GM12878 (cell line): Measurements from ENCODE around the gene CD48. TPM values are rescaled to one million over a fixed set of nuclear protein-coding genes. Genes with fewer than 3 reads are reported as not detected.

Experiments used
- ATAC-seq: fragments of 200-7000 bp; cut with Tn5 transposase; 3 replicates; pipeline ENCODE4 v1.9.1; 2020; ENCODE audit warnings: mild to moderate bottlenecking, moderate library complexity
- BruUV-seq: library from RNA; stranded (reverse); fragments of 400-500 nt; replicated peaks from 2 replicates; lab custom pipeline; 2021; lab: Mats Ljungman, UMichigan
- CTCF ChIA-PET: fragments of 300-600 bp; sonication (Branson Sonifier 250); formaldehyde crosslinking; extraction: SDS; loops from one replicate; lab custom pipeline; 2021; ENCODE audit warnings: inconsistent platforms; lab: Yijun Ruan, JAX
- POLR2A ChIA-PET: fragments of 350-600 bp; formaldehyde crosslinking; extraction: SDS; loops from one replicate; lab custom pipeline; 2021; ENCODE audit warnings: inconsistent platforms; lab: Charles Lee
- RAD21 ChIA-PET: fragments of 300-600 bp; sonication (Branson Sonifier 250); formaldehyde crosslinking; loops from one replicate; lab custom pipeline; 2023; ENCODE audit warnings: antibody characterized with exemption; ENCODE audit not compliant: unreplicated experiment; lab: Charles Lee
- SMC1A ChIA-PET: fragments of 300-600 bp; sonication (Branson Sonifier 250); formaldehyde crosslinking; loops from one replicate; lab custom pipeline; 2023; ENCODE audit not compliant: unreplicated experiment, uncharacterized antibody; lab: Charles Lee
- DNase-seq: peaks from one replicate; pipeline ENCODE4 v3.0.0-alpha.2; 2011; ENCODE audit warnings: low read depth, low spot score
- FAIRE-seq: peaks from 3 replicates; lab custom pipeline; 2011; peaks lifted over from hg19 to GRCh38; lab: Jason Lieb, UNC
- H2AFZ ChIP-seq: 2 replicates; pipeline ENCODE4 v1.6.0; 2011; ENCODE audit warnings: low read depth, low read length, control low read depth; ENCODE audit not compliant: control insufficient read depth
- H3K27ac ChIP-seq: 2 replicates; pipeline ENCODE4 v1.5.1; 2011; ENCODE audit warnings: control low read depth; ENCODE audit not compliant: control insufficient read depth, insufficient read depth
- H3K27me3 ChIP-seq, 2 experiments: replicated peaks in 1 of 2; 2 replicates each; pipeline versions ENCODE4 v1.6.0 to v1.6.1; 2011; ENCODE audit warnings: low read length in 1 of 2; ENCODE audit not compliant: control insufficient read depth in 2 of 2, insufficient read depth in 2 of 2
- H3K36me3 ChIP-seq, 2 experiments: 2 replicates each; pipeline ENCODE4 v1.5.1; 2011; ENCODE audit warnings: low read length in 1 of 2; ENCODE audit not compliant: control insufficient read depth in 2 of 2, insufficient read depth in 2 of 2
- H3K4me1 ChIP-seq: 2 replicates; pipeline ENCODE4 v1.6.1; 2011; ENCODE audit warnings: mild to moderate bottlenecking, low read length, moderate library complexity, mixed read lengths; ENCODE audit not compliant: control insufficient read depth, insufficient read depth
- H3K4me2 ChIP-seq: 2 replicates; pipeline ENCODE4 v1.6.0; 2011; ENCODE audit warnings: control low read depth; ENCODE audit not compliant: control insufficient read depth, insufficient read depth
- H3K4me3 ChIP-seq: fragments of 200-600 bp; sonication (generic); 2 replicates; pipeline ENCODE4 v1.5.1; 2016
- H3K79me2 ChIP-seq: 2 replicates; pipeline ENCODE4 v1.6.0; 2011; ENCODE audit warnings: low read length; ENCODE audit not compliant: control insufficient read depth, insufficient read depth
- H3K9ac ChIP-seq: 2 replicates; pipeline ENCODE4 v1.8.0; 2011; ENCODE audit warnings: low read length, control low read depth, mixed read lengths; ENCODE audit not compliant: control insufficient read depth, insufficient read depth
- H3K9me3 ChIP-seq: replicated peaks from 3 replicates; pipeline ENCODE4 v1.5.1; 2011; ENCODE audit warnings: mild to moderate bottlenecking, low read length; ENCODE audit not compliant: control insufficient read depth, insufficient read depth
- H4K20me1 ChIP-seq: 2 replicates; pipeline ENCODE4 v1.6.0; 2011; ENCODE audit not compliant: control insufficient read depth, insufficient read depth
- CREB1 ChIP-seq: IDR thresholded peaks from 2 replicates; pipeline ENCODE4 v1.6.1; 2012; ENCODE audit warnings: low read depth, mild to moderate bottlenecking, inconsistent platforms
- CREM ChIP-seq: IDR thresholded peaks from 2 replicates; pipeline ENCODE4 v1.6.1; 2014; ENCODE audit warnings: antibody characterized with exemption, low read depth
- EED ChIP-seq: sonication (generic); IDR thresholded peaks from 2 replicates; pipeline ENCODE4 v1.6.1; 2016; ENCODE audit warnings: antibody characterized with exemption, low read depth
- EP300 ChIP-seq, 2 experiments: fragments of 150-350 bp in 1 of 2; IDR thresholded peaks; 2 replicates each; pipeline ENCODE4 v1.6.1; 2011 to 2012; ENCODE audit warnings: low read depth in 2 of 2, low read length in 2 of 2, borderline replicate concordance in 1 of 2, improper control_type of control experiment in 1 of 2, inconsistent platforms in 1 of 2; ENCODE audit not compliant: control insufficient read depth in 1 of 2
- HCFC1 ChIP-seq: fragments of 150-350 bp; IDR thresholded peaks from 2 replicates; pipeline ENCODE4 v1.6.1; 2014; ENCODE audit warnings: low read length
- JUNB ChIP-seq: IDR thresholded peaks from 2 replicates; pipeline ENCODE4 v1.6.1; 2016; ENCODE audit warnings: antibody characterized with exemption, mild to moderate bottlenecking
- MEF2A ChIP-seq: IDR thresholded peaks from 2 replicates; pipeline ENCODE4 v1.6.1; 2011; ENCODE audit warnings: low read depth, mild to moderate bottlenecking, low read length, moderate library complexity; ENCODE audit not compliant: insufficient read depth
- NBN ChIP-seq: fragments of 450-650 bp; IDR thresholded peaks from 2 replicates; pipeline ENCODE4 v1.6.1; 2016
- NR2C1 ChIP-seq: fragments of 450-650 bp; IDR thresholded peaks from 2 replicates; pipeline ENCODE4 v1.6.1; 2017; ENCODE audit warnings: antibody characterized with exemption, mild to moderate bottlenecking, moderate library complexity
- PML ChIP-seq: IDR thresholded peaks from 2 replicates; pipeline ENCODE4 v1.6.1; 2012; ENCODE audit warnings: low read length, inconsistent platforms
- POLR2A ChIP-seq: IDR thresholded peaks from 2 replicates; pipeline ENCODE4 v1.6.1; 2011; ENCODE audit warnings: low read depth, mild to moderate bottlenecking, low read length
- POLR2AphosphoS2 ChIP-seq: IDR thresholded peaks from 2 replicates; pipeline ENCODE4 v1.6.1; 2011; ENCODE audit warnings: low read depth, mild to moderate bottlenecking, low read length, improper control_type of control experiment, moderate library complexity
- RUNX3 ChIP-seq: IDR thresholded peaks from 2 replicates; pipeline ENCODE4 v1.6.1; 2012; ENCODE audit warnings: low read length, inconsistent platforms
- YY1 ChIP-seq: IDR thresholded peaks from 2 replicates; pipeline ENCODE4 v1.6.1; 2011; ENCODE audit warnings: low read depth, mild to moderate bottlenecking, low read length
- WGBS: methylation state at CpG from one replicate; pipeline ENCODE4 v1.1.6; 2016; ENCODE audit warnings: low lambda C conversion rate; ENCODE audit not compliant: insufficient replicate concordance, insufficient coverage; ENCODE audit errors: missing lambda C conversion rate; 5-methylcytosine and 5-hydroxymethylcytosine counted together
- in situ Hi-C: fragments of 300-500 bp; cut with MboI; formaldehyde crosslinking; loops from 9 replicates; pipeline ENCODE4 v1.14.3; 2018; ENCODE audit warnings: mixed read lengths
- intact Hi-C: fragments of 100-400 bp; cut with micrococcal nuclease; formaldehyde crosslinking; loops from one replicate; pipeline ENCODE4 v1.14.2; 2022; ENCODE audit not compliant: unreplicated experiment
- polyA plus RNA-seq, 11 experiments: library from polyadenylated mRNA; depleted of rRNA in 4 of 11; unstranded in 6 of 11; stranded (reverse) in 5 of 11; fragments of >200 nt; fragmentation: Nextera tagmentation in 4 of 11; fragmentation: Illumina TruSeq in 1 of 11; extraction: Ambion mirVana in 4 of 11; extraction: Trizol in 1 of 11; gene quantifications; 1 replicate in 1 of 11; 2 replicates in 10 of 11; pipeline versions ENCODE4 v1.2.1 to v1.2.3, GENCODE V29; 2011 to 2016; ENCODE audit warnings: inconsistent platforms in 2 of 11, missing spikeins in 2 of 11, low read depth in 1 of 11
- total RNA-seq, 4 experiments: library from RNA; depleted of rRNA in 3 of 4; stranded (reverse); fragments of >200 nt in 3 of 4; fragmentation: Illumina TruSeq in 1 of 4; extraction: Trizol in 1 of 4; gene quantifications; 2 replicates each; pipeline versions ENCODE4 v1.2.1 to v1.2.3, GENCODE V29; 2013 to 2021
- TF ChIP-seq, protein P1 (sequence below): fragments of 450-650 bp; IDR thresholded peaks from 2 replicates; pipeline ENCODE4 v1.6.1; 2016; ENCODE audit warnings: mild to moderate bottlenecking
- TF ChIP-seq, protein P2 (sequence below): IDR thresholded peaks from 2 replicates; pipeline ENCODE4 v1.6.1; 2012; ENCODE audit warnings: low read depth, low read length, improper control_type of control experiment
- TF ChIP-seq, protein P3 (sequence below): IDR thresholded peaks from 2 replicates; pipeline ENCODE4 v1.6.1; 2012; ENCODE audit warnings: low read length, inconsistent platforms
- TF ChIP-seq, protein P4 (sequence below): fragments of 450-650 bp; conservative IDR thresholded peaks from 2 replicates; pipeline ENCODE4 v1.6.1; 2017; ENCODE audit warnings: mild to moderate bottlenecking, moderate library complexity

The CD48 gene
- total and polyA plus RNA-seq, 10 of the 15 experiments (the other 5 are each of a cell fraction or from before 2014, with no cell fraction given): 302 to 1,315 (median 430) TPM

DNA sequence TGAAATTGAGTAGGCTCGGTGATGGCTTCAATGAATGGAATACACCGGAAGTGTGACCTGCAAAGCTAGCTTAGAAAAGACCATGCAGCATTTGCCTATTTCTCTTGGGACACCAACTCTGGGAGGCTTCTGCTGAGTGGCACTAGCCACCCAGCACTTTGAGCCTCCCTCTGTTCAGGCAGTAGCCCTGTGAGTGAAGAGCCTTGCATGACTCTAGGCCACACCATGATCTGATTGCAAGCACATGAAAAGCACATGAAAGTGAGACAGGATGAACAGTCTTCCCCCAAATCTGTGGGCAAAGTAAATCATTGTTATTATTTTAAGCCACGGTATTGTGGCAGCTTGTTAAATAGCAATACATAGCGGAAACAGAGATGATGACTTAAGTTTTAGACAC is 2.8 kb downstream of the CD48 start (continued):
- TF ChIP-seq MEF2A (no peak), POLR2AphosphoS2 (0 out of 2 replicates have a peak, but pooled peaks have one; percentile 41)

DNA sequence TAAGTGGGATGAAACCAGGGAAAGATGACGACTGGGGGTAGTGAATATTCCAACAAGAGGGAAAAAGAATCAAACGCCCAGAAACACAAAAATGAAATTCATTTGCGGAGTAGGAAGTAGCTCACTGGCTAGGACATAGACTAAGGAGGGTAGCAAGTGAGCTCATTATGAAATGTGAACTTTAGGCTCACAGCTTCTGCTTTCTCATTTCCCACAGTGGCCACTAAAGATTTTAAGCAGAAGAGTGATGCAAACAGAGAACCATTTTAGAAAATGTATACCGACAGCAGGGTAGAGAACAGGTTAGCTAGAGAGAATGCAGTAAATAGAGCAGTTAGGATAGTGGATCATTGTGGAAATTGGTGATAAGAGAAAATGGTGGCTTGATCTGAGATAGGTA is 3.5 kb downstream of the CD48 start:
- CTCF ChIA-PET: interaction anchor here (0.9 to 5.7 kb wide), 20 partner anchors 15 to 280 kb away, joined by 3 to 59 read pairs (median 8); partner anchors contain the start of genes SLAMF1 and SLAMF7
- H3K4me3 ChIP-seq: peak overlapping the region; percentile 93
- ATAC-seq: peak; percentile 39
- FAIRE-seq: no peak
- peak overlapping the region; percentile 100 for H3K27ac ChIP-seq
- POLR2A ChIA-PET: interaction anchor here (0.7 to 3.7 kb wide), 26 partner anchors 15 to 331 kb away, joined by 3 to 27 read pairs (median 6); partner anchors contain the start of genes SLAMF1 and TSTD1
- no peak for DNase-seq
- no peaks in the 10 kb centered on the region for H3K9me3 ChIP-seq
- no peaks in the 10 kb centered on the region for H3K27me3 ChIP-seq
- H4K20me1 ChIP-seq: peaks cover 7% of the 10 kb centered on the region; the same call in 1 of the 2 replicates
- in situ Hi-C loops (no loop called here), intact Hi-C loops (loop anchor here (5.0 kb wide), 1 partner anchor 61 kb away; the partner anchor contains the start of gene SLAMF1)
- peaks cover 99% of the 10 kb centered on the region for H3K79me2 ChIP-seq
- WGBS: 1% methylated on average over 4 of the region's 4 CpGs
- SMC1A ChIA-PET: interaction anchor here (0.6 to 7.6 kb wide), 24 partner anchors 12 to 280 kb away, joined by 3 to 82 read pairs (median 4); partner anchors contain the start of genes SLAMF1 and SLAMF7
- H3K4me1 ChIP-seq: peaks cover 18% of the 10 kb centered on the region
- BruUV-seq: no TSS peak
- peaks cover 2 to 4% of the 10 kb centered on the region in 2 experiments; a peak in 3 of 4 replicates for H3K36me3 ChIP-seq
- H3K4me2 ChIP-seq: peak overlapping the region; percentile 88
- RAD21 ChIA-PET: interaction anchor here (0.8 to 5.4 kb wide), 37 partner anchors 16 to 362 kb away, joined by 3 to 42 read pairs (median 6); partner anchors contain the start of genes ARHGAP30, ITLN2, SLAMF1 and SLAMF7
- peak overlapping the region; percentile 100 for H3K9ac ChIP-seq
- H2AFZ ChIP-seq: no peak overlapping the region
- TF ChIP-seq JUNB (peak; percentile 18; the same call in 1 of the 2 replicates), POLR2A (0 out of 2 replicates have a peak, but pooled peaks have one; percentile 17), YY1 (peak; percentile 49; the same call in 1 of the 2 replicates), HCFC1 (0 out of 2 replicates have a peak, but pooled peaks have one; percentile 5), NBN (0 out of 2 replicates have a peak, but pooled peaks have one; percentile 12), PML (0 out of 2 replicates have a peak, but pooled peaks have one; percentile 34), RUNX3 (peak; percentile 41; the same call in 1 of the 2 replicates), EP300 (IDR thresholded peaks at IDR 0.05; ENCODE audit: borderline replicate concordance in 1 of 2, control insufficient read depth in 1 of 2, low read depth in 2 of 2, low read length in 2 of 2) (0 out of 4 replicates have a peak, but pooled peaks of 1 of the 2 experiments have one; percentile 5), CREM (peak; percentile 8; the same call in 1 of the 2 replicates), EED (0 out of 2 replicates have a peak, but pooled peaks have one; percentile 35), CREB1 (0 out of 2 replicates have a peak, but pooled peaks have one; percentile 17), NR2C1 (peak; percentile 11; the same call in 1 of the 2 replicates)
- TF ChIP-seq, protein P1, sequence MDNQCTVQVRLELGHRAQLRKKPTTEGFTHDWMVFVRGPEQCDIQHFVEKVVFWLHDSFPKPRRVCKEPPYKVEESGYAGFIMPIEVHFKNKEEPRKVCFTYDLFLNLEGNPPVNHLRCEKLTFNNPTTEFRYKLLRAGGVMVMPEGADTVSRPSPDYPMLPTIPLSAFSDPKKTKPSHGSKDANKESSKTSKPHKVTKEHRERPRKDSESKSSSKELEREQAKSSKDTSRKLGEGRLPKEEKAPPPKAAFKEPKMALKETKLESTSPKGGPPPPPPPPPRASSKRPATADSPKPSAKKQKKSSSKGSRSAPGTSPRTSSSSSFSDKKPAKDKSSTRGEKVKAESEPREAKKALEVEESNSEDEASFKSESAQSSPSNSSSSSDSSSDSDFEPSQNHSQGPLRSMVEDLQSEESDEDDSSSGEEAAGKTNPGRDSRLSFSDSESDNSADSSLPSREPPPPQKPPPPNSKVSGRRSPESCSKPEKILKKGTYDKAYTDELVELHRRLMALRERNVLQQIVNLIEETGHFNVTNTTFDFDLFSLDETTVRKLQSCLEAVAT: peak; percentile 66
- TF ChIP-seq, protein P2, sequence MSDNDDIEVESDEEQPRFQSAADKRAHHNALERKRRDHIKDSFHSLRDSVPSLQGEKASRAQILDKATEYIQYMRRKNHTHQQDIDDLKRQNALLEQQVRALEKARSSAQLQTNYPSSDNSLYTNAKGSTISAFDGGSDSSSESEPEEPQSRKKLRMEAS: no peak
- TF ChIP-seq, protein P3, sequence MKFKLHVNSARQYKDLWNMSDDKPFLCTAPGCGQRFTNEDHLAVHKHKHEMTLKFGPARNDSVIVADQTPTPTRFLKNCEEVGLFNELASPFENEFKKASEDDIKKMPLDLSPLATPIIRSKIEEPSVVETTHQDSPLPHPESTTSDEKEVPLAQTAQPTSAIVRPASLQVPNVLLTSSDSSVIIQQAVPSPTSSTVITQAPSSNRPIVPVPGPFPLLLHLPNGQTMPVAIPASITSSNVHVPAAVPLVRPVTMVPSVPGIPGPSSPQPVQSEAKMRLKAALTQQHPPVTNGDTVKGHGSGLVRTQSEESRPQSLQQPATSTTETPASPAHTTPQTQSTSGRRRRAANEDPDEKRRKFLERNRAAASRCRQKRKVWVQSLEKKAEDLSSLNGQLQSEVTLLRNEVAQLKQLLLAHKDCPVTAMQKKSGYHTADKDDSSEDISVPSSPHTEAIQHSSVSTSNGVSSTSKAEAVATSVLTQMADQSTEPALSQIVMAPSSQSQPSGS: peak; percentile 37
- TF ChIP-seq, protein P4, sequence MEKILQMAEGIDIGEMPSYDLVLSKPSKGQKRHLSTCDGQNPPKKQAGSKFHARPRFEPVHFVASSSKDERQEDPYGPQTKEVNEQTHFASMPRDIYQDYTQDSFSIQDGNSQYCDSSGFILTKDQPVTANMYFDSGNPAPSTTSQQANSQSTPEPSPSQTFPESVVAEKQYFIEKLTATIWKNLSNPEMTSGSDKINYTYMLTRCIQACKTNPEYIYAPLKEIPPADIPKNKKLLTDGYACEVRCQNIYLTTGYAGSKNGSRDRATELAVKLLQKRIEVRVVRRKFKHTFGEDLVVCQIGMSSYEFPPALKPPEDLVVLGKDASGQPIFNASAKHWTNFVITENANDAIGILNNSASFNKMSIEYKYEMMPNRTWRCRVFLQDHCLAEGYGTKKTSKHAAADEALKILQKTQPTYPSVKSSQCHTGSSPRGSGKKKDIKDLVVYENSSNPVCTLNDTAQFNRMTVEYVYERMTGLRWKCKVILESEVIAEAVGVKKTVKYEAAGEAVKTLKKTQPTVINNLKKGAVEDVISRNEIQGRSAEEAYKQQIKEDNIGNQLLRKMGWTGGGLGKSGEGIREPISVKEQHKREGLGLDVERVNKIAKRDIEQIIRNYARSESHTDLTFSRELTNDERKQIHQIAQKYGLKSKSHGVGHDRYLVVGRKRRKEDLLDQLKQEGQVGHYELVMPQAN: 0 out of 2 replicates have a peak, but pooled peaks have one; percentile 10
